AG10803 (cell line): Measurements from ENCODE around the gene ATP6V0D1.
A peak's percentile ranks its signal among the peaks of the same experiment; 100 is the strongest.
"Not testable (repeated sequence)": the region's sequence is repeated elsewhere in the genome, so short reads cannot be mapped to it uniquely, and the experiment has no call there.

ENCODE experiments used
- DNase-seq: peaks from one replicate; pipeline ENCODE4 v3.0.0; 2010; ENCODE audit warnings: low read depth
- H3K4me3 ChIP-seq: 2 replicates; pipeline ENCODE4 v1.5.1; 2011; ENCODE audit warnings: mild to moderate bottlenecking, low read length, control low read depth
- TF ChIP-seq, protein P1 (sequence below): conservative IDR thresholded peaks from 2 replicates; pipeline ENCODE4 v1.5.1; 2011; ENCODE audit warnings: mild to moderate bottlenecking, low read length, control low read depth, inconsistent platforms

Gene ATP6V0D1

DNA sequence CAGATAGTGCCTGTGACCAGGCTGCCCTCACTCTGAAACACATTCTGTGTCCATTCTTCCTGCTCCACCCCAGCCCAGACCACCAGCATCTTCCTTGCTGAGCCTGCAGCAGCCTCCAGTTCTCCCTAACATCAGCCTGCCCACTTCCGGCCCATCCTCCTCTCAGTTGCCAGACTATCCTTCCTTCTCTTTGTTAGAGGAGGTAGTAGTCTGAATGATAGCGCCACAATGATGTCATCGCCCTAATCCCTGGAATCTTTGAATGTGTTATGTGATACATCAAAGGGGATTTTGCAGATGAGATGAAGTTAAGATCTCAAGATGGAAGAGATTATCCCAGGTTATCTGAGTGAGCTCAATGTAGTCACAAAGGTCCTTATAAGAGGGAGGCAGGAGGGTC is 61.5 kb downstream of the ATP6V0D1 start:
- TF ChIP-seq, protein P1, sequence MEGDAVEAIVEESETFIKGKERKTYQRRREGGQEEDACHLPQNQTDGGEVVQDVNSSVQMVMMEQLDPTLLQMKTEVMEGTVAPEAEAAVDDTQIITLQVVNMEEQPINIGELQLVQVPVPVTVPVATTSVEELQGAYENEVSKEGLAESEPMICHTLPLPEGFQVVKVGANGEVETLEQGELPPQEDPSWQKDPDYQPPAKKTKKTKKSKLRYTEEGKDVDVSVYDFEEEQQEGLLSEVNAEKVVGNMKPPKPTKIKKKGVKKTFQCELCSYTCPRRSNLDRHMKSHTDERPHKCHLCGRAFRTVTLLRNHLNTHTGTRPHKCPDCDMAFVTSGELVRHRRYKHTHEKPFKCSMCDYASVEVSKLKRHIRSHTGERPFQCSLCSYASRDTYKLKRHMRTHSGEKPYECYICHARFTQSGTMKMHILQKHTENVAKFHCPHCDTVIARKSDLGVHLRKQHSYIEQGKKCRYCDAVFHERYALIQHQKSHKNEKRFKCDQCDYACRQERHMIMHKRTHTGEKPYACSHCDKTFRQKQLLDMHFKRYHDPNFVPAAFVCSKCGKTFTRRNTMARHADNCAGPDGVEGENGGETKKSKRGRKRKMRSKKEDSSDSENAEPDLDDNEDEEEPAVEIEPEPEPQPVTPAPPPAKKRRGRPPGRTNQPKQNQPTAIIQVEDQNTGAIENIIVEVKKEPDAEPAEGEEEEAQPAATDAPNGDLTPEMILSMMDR = no peak
- no peak for DNase-seq
- H3K4me3 ChIP-seq = no peak overlapping the region

DNA sequence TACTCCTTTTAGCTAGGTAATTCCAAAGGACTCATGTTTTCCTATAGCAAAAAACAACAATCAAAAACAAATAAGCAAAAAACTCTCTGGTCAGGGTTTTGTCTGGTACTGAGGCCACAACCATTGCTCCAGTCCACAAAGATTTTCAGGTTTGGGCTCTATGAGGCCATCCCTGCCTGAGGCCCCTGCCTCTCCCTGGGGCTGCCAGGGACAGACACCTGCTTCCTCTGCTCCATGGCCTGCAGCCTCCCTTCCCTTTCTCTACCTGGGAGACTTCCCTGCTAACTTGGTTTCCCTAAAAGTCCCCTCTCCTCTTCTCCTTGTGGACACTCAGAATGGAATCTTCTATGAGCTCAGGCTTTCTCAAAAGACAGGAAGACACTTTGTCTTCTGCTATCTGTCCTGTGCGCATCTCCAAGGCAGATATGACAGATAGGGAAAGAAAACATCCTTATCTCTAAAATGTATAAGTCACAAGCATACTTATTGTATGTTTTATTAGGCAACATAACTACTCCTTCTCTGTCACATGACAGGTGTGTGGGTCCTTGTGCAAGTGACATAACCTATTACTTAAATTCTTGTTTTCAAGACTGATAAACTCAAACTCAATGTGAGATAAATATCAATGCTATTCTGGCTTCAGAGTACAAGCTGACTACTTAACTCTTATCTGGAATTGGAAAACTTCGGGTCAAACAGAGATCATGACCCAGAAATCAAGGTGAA is 63.5 kb downstream of the ATP6V0D1 start:
- TF ChIP-seq, protein P1 = no peak
- no peak for DNase-seq
- H3K4me3 ChIP-seq = no peak overlapping the region

DNA sequence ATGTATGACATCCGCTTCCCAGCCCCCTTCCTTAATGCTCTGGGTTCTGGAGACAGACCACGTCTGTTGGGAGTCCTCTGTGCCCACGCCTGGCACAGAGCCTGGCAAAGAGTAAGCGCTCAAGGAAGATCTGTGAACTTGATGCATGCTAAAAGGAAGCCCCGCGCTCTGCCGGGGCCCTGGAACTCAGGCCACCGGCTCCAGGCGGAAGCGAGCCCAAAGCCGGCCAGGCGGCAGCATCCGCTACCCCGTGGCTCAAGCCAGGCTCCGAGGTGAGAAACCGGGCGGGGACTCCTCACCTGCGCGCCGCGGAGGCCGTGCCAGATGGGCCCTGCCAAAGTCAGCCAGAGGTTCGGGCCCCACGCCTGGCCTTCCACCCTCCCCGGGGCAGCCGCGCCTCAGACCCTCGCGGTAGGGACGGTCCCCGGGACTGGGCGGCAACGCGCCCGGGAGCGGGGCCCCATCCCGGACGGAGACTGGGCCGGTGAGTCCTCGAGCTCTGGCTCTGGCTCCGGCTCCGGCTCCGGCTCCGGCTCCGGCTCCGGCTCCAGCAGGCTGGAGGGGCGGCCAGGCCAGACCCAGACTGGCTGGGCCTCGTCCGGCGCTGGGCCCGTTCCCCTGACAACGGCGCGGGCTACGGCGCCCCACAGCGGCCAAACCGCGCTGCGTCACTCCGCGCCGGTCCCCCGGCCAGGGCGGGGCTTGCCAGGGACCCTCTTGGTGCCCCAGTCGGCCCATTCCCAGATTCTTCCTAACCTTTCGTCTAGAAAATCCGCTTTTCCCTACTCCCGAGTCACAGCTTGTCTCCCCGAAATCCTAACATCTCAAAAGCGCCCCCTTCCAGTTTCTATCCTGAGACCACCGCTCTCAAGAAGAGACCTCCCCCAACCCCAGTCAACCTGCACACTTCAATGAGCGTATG is 64.8 kb downstream of the ATP6V0D1 start, which contains the start of gene ZDHHC1:
Gene ZDHHC1, minus strand, starts transcription at position 606 of the 922 bp plus-strand sequence. CDS start 8,702 bp downstream, outside the sequence.
- TF ChIP-seq, protein P1 = peak; percentile 30
- H3K4me3 ChIP-seq = peak within 1 kb of the TSS; percentile 75

DNA sequence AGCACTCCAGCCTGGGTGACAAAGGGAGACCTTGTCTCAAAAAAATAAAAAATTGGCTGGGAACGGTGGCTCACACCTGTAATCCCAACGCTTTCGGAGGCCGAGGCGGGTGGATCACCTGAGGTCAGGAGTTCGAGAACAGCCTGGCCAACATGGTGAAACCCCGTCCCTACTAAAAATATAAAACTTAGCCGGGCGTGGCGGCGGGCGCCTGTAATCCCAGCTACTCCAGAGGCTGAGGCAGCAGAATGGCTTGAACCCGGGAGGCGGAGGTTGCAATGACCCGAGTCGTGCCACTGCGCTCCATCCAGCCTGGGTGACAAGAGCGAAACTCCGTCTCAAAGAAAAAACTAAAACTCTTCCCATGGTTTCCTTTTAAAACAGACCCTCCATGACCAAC is 65.5 kb downstream of the ATP6V0D1 start:
- not testable (repeated sequence) for DNase-seq
- peak overlapping the region; percentile 75 for H3K4me3 ChIP-seq

More for the DNA sequence above, 64.8 kb downstream of the ATP6V0D1 start, which contains the start of gene ZDHHC1:
- DNase-seq = peak; percentile 67

DNA sequence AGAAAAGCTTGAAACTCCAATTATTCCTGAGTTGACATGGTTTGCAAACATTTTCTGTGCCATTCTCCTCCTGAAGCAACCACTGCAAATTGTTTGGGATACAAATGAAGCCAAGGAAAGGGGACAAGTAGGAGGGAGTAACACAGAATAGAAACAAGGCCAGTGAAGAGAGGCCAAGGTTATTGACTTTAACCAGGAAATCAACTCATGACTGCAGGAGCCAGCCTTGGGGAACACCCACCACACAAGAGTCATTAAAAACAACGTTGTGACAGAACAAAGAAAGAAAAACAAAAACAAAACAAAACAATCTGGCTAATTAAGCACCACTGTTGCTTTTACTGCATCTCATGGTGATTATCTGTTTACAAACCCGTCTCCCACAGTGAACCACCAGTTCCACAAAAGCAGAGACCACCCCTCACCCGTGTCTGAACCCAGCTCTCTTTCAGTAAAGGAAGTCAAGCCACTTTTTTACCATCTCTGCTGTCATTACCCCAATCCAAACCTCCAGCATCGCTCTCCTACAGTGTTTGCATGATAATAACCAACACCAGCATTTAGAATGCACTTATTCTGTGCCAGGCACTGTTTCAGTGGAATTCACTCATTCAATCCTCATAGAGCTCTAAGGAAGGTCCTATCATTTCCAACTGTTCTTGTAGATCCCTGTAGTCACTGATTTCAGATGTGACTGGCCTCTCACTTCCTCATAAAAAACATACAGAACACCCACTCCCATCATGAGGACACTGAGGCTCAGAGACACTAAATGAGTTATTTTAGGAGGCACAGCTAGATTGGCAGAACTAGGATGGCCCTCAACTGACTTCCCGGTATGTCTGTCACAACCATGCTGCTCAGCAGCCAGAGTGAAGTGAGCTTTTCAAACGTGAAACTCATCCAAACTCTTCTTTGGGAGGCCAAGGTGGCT is 66.7 kb downstream of the ATP6V0D1 start:
- H3K4me3 ChIP-seq = no peak overlapping the region
- TF ChIP-seq, protein P1 = no peak
- no peak for DNase-seq

DNA sequence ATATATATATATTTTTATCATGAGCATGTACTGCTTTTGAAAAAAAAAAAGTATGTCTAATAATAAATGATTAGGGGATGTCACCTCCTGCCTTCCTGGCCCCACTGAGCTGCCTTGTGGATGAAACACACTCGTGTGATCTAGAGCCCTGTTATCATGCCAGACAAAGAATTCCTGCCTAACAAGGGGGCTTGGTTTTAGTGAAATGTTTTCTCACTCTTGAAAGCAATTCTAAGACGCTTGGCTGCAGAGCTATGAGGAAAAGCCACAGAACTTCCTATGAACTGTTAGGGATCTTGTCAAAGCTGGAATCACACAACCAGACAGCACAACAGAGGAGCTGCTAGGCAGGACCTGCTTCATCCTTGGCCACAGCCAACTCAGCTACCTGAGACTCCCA is 68.7 kb downstream of the ATP6V0D1 start:
- DNase-seq = no peak
- TF ChIP-seq, protein P1 = no peak
- no peak overlapping the region for H3K4me3 ChIP-seq

DNA sequence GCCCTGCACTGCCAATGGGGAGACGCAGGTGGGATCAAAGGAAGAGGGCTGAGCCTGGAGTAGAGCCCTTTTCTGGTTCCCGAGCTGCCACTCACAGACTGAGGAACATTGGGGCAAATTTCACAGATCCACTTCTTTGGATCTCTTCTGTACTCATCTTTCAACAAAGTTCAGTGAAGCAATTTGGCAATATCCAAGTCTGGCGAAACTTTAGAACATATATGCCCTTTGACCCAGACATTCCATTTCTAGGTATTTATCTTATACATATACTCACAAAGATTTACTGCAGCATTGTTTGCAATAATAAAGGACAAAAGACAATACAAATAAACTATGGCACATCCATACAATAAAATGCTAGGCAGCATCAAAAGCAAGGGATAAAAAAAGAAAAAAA is 69.6 kb downstream of the ATP6V0D1 start:
- no peak for DNase-seq
- TF ChIP-seq, protein P1 = no peak
- no peak overlapping the region for H3K4me3 ChIP-seq
